8988T (cell line): ENCODE measurements around the gene NMT1.

ENCODE experiments used
- DNase-seq: peaks from one replicate; pipeline ENCODE4 v3.0.0; 2011

NMT1 gene

GRCh38 chr17:45106582-45106981 lies 45.5 kb downstream of the NMT1 start:
- DNase-seq, result no peak

GRCh38 chr17:45107293-45108010 lies 46.3 kb downstream of the NMT1 start:
- no peak for DNase-seq

GRCh38 chr17:45108051-45108450 lies 46.9 kb downstream of the NMT1 start:
- no peak for DNase-seq

GRCh38 chr17:45108595-45109521 lies 47.7 kb downstream of the NMT1 start:
- no peak for DNase-seq

GRCh38 chr17:45110676-45111611 lies 49.8 kb downstream of the NMT1 start:
- no peak for DNase-seq

GRCh38 chr17:45111850-45112249 lies 50.7 kb downstream of the NMT1 start:
- no peak for DNase-seq

- no peak for DNase-seq
These were observed 51.7 kb downstream of the NMT1 start for GRCh38 chr17:45112559-45113423.

GRCh38 chr17:45113424-45113754 lies 52.3 kb downstream of the NMT1 start:
- DNase-seq, result no peak

GRCh38 chr17:45114117-45114932 lies 53.2 kb downstream of the NMT1 start:
- DNase-seq, result no peak

GRCh38 chr17:45115015-45115625 lies 54.0 kb downstream of the NMT1 start:
- no peak for DNase-seq

GRCh38 chr17:45115871-45116270 lies 54.8 kb downstream of the NMT1 start:
- no peak for DNase-seq

GRCh38 chr17:45116434-45117016 lies 55.4 kb downstream of the NMT1 start:
- DNase-seq, result no peak

- DNase-seq, result no peak
These were observed 56.2 kb downstream of the NMT1 start for GRCh38 chr17:45117334-45117733.

- DNase-seq, result no peak
These were observed 56.9 kb downstream of the NMT1 start for GRCh38 chr17:45117848-45118646.

GRCh38 chr17:45118691-45119090 lies 57.6 kb downstream of the NMT1 start:
- DNase-seq, result no peak

GRCh38 chr17:45119964-45120363 lies 58.8 kb downstream of the NMT1 start:
- no peak for DNase-seq

GRCh38 chr17:45120558-45120957 lies 59.4 kb downstream of the NMT1 start:
- no peak for DNase-seq

- DNase-seq, result no peak
These were observed 59.9 kb downstream of the NMT1 start for GRCh38 chr17:45121055-45121454.

GRCh38 chr17:45123076-45123770 lies 62.1 kb downstream of the NMT1 start:
- DNase-seq, result no peak
